ENCODE results near the gene EGFL8. TPM values are rescaled to one million over a fixed set of nuclear protein-coding genes. Genes with fewer than 3 reads are reported as not detected.

Gene EGFL8
- total RNA-seq, 1 experiment from 2014 or later = 11.1 TPM

DNA sequence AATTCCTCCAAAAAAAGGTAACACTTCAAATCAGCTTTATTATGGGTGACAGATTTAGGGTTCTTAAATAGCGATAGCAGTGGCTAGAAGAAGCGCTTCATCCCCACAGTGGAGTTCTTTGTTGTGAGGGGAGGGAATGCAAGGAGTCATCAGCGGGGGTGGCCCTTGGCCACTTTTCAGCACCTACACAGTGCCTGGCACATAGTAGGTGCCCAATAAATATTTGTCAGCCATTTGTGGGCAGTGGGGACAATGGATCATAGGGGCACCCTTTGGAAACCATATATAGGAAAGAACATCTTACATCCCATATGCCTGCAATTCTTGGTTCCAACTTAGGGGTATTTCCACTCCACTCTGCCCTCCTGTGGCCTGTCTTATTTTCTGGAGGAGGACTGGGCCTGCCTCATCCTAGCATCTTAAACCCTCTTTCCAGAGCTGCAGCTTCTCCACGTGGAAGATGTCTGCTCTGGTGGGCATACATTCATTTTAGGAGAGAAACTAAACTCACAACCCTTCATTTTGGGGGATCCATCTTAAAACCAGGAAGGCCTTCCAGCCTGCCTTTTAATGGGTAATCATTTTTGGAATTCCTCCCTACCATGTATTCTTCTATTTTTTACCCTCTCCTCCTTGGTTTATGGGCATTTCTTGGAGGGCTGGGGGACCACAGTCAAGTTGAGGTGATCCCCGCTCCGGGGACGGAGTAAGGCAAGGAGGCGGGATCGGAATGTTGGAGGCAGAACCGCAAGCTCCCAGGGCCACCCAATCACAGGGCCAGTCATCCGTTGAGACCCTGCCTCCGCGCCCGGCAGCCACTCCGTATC is 30.6 kb downstream of the EGFL8 start:
- Histone ChIP-seq H3K27ac (ENCODE audit: low read length) (peak overlapping the region; percentile 99), H3K36me3 (ENCODE audit: control insufficient read depth, insufficient read depth, low read length) (no peaks in the 10 kb centered on the region; the same call in 1 of the 2 replicates), H3K27me3 (ENCODE audit: control insufficient read depth, insufficient read depth, low read length) (no peaks in the 10 kb centered on the region), H3K4me1 (ENCODE audit: control insufficient read depth, insufficient read depth, low read length) (peaks cover 36% of the 10 kb centered on the region), H3K4me3 (ENCODE audit: low read depth in 2 of 2, low read length in 2 of 2) (peak overlapping the region; percentile 47 to 84), H3K9me3 (ENCODE audit: control insufficient read depth, insufficient read depth, low read depth, low read length) (no peaks in the 10 kb centered on the region)
- BruUV-seq (replicated peaks) = TSS peak; percentile 99
- CTCF ChIA-PET = interaction anchor here (0.6 to 1.0 kb wide), 5 partner anchors 9 to 76 kb away, joined by 3 to 10 read pairs (median 7); partner anchors contain the start of gene ATF6B
- POLR2A ChIA-PET = interaction anchor here (0.6 to 1.0 kb wide), 2 partner anchors 17 to 43 kb away, joined by 4 to 5 read pairs; no protein-coding TSS in a partner anchor
- ATAC-seq = peak; percentile 92
- intact Hi-C loops (cut with micrococcal nuclease; ENCODE audit: unreplicated experiment) = loop anchor here (10.0 kb wide), 1 partner anchor 80 kb away; no protein-coding TSS in a partner anchor
- in situ Hi-C loops (cut with HindIII; ENCODE audit: low pct_unique_long_range_greater_than_20kb, low sequenced_read_pairs) = no loop called here
- DNase-seq (ENCODE audit: low read depth, low spot score) = no peak
- TF ChIP-seq POLR2AphosphoS5 (IDR thresholded peaks at IDR 0.05; ENCODE audit: low read depth, low read length) (peak; percentile 60; the same call in 1 of the 2 replicates), TCF7L2 (IDR thresholded peaks at IDR 0.05; ENCODE audit: low read depth, low read length) (no peak), SIN3A (IDR thresholded peaks at IDR 0.05; ENCODE audit: borderline replicate concordance, insufficient read depth, low read depth, low read length) (no peak)
- TF ChIP-seq, protein P1, sequence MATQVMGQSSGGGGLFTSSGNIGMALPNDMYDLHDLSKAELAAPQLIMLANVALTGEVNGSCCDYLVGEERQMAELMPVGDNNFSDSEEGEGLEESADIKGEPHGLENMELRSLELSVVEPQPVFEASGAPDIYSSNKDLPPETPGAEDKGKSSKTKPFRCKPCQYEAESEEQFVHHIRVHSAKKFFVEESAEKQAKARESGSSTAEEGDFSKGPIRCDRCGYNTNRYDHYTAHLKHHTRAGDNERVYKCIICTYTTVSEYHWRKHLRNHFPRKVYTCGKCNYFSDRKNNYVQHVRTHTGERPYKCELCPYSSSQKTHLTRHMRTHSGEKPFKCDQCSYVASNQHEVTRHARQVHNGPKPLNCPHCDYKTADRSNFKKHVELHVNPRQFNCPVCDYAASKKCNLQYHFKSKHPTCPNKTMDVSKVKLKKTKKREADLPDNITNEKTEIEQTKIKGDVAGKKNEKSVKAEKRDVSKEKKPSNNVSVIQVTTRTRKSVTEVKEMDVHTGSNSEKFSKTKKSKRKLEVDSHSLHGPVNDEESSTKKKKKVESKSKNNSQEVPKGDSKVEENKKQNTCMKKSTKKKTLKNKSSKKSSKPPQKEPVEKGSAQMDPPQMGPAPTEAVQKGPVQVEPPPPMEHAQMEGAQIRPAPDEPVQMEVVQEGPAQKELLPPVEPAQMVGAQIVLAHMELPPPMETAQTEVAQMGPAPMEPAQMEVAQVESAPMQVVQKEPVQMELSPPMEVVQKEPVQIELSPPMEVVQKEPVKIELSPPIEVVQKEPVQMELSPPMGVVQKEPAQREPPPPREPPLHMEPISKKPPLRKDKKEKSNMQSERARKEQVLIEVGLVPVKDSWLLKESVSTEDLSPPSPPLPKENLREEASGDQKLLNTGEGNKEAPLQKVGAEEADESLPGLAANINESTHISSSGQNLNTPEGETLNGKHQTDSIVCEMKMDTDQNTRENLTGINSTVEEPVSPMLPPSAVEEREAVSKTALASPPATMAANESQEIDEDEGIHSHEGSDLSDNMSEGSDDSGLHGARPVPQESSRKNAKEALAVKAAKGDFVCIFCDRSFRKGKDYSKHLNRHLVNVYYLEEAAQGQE (IDR thresholded peaks at IDR 0.05; ENCODE audit: insufficient read depth in 1 of 2, low read depth in 2 of 2, low read length in 1 of 2) = 0 out of 4 replicates have a peak, but pooled peaks of 1 of the 2 experiments have one; percentile 16
- TF ChIP-seq, protein P2, sequence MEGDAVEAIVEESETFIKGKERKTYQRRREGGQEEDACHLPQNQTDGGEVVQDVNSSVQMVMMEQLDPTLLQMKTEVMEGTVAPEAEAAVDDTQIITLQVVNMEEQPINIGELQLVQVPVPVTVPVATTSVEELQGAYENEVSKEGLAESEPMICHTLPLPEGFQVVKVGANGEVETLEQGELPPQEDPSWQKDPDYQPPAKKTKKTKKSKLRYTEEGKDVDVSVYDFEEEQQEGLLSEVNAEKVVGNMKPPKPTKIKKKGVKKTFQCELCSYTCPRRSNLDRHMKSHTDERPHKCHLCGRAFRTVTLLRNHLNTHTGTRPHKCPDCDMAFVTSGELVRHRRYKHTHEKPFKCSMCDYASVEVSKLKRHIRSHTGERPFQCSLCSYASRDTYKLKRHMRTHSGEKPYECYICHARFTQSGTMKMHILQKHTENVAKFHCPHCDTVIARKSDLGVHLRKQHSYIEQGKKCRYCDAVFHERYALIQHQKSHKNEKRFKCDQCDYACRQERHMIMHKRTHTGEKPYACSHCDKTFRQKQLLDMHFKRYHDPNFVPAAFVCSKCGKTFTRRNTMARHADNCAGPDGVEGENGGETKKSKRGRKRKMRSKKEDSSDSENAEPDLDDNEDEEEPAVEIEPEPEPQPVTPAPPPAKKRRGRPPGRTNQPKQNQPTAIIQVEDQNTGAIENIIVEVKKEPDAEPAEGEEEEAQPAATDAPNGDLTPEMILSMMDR (IDR thresholded peaks at IDR 0.05) = peak; percentile 78

DNA sequence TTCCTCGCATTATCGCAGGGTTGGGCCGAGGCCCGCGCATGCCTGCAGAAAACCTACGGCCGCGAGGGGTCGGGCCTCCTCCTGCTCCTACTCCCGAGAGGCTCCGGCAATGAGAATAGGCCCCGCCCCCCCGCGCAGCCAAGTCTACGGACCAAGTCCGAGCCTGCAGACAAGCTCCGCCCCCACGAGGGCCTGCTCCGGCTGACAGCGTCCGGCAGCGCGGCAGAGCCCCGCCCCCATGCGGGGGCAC is 31.2 kb downstream of the EGFL8 start:
- no peak for TF ChIP-seq TCF7L2 (IDR thresholded peaks at IDR 0.05; ENCODE audit: low read depth, low read length)
- Histone ChIP-seq H3K36me3 (ENCODE audit: control insufficient read depth, insufficient read depth, low read length) (no peaks in the 10 kb centered on the region; the same call in 1 of the 2 replicates), H3K4me3 (ENCODE audit: low read depth in 2 of 2, low read length in 2 of 2) (peak overlapping the region; percentile 86 to 94; a peak in 3 of 4 replicates), H3K9me3 (ENCODE audit: control insufficient read depth, insufficient read depth, low read depth, low read length) (no peaks in the 10 kb centered on the region), H3K27ac (ENCODE audit: low read length) (peak overlapping the region; percentile 99; the same call in 1 of the 2 replicates), H3K27me3 (ENCODE audit: control insufficient read depth, insufficient read depth, low read length) (no peaks in the 10 kb centered on the region), H3K4me1 (ENCODE audit: control insufficient read depth, insufficient read depth, low read length) (peaks cover 33% of the 10 kb centered on the region)
- intact Hi-C loops (cut with micrococcal nuclease; ENCODE audit: unreplicated experiment) (loop anchor here (10.0 kb wide), 1 partner anchor 81 kb away; no protein-coding TSS in a partner anchor), in situ Hi-C loops (cut with HindIII; ENCODE audit: low pct_unique_long_range_greater_than_20kb, low sequenced_read_pairs) (no loop called here)
- POLR2A ChIA-PET = interaction anchor here (0.6 to 1.0 kb wide), 2 partner anchors 18 to 37 kb away, joined by 4 to 5 read pairs; no protein-coding TSS in a partner anchor
- CTCF ChIA-PET = interaction anchor here (0.6 to 1.0 kb wide), 7 partner anchors 18 to 672 kb away, joined by 3 to 10 read pairs (median 6); partner anchors contain the start of gene ATF6B
- DNase-seq (ENCODE audit: low read depth, low spot score) = peak; percentile 92
- no TSS peak for BruUV-seq (replicated peaks)
- ATAC-seq = no peak
